ENCODE data around the gene BRD1.

Gene BRD1

GRCh38 chr22:49775191-49775866 is 52.3 kb downstream of the BRD1 start:
- Histone ChIP-seq H3K27ac (ENCODE audit: low read depth, low read length) (no peak overlapping the region), H3K36me3 (ENCODE audit: control insufficient read depth, low read length) (peaks cover 58% of the 10 kb centered on the region), H3F3A (ENCODE audit: control insufficient read depth, insufficient read depth) (peaks cover 4% of the 10 kb centered on the region; the same call in 1 of the 2 replicates), H4K20me1 (ENCODE audit: control insufficient read depth, insufficient read depth, low read depth, low read length) (peaks cover 6% of the 10 kb centered on the region; the same call in 1 of the 2 replicates), H3K4me3 (ENCODE audit: low read length) (no peak overlapping the region), H3K27me3 (ENCODE audit: control insufficient read depth, low read length) (no peaks in the 10 kb centered on the region), H3K4me2 (ENCODE audit: low read length) (no peak overlapping the region), H3K9me3 (ENCODE audit: control insufficient read depth, insufficient read depth, low read length) (no peaks in the 10 kb centered on the region), H3K9me2 (replicated peaks; ENCODE audit: control insufficient read depth, low read length) (no peaks in the 10 kb centered on the region), H3K4me1 (ENCODE audit: control insufficient read depth, low read length) (no peaks in the 10 kb centered on the region), H3K79me2 (ENCODE audit: control insufficient read depth, low read length) (peaks cover 22% of the 10 kb centered on the region)
- TF ChIP-seq CTCF (IDR thresholded peaks at IDR 0.05; ENCODE audit: low read depth, low read length, poor library complexity, severe bottlenecking) (no peak), EZH2phosphoT487 (IDR thresholded peaks at IDR 0.05; ENCODE audit: borderline replicate concordance, low read length) (no peak)

- peaks cover 58% of the 10 kb centered on the region for H3K36me3 ChIP-seq (ENCODE audit: control insufficient read depth, low read length)
- H3K4me1 ChIP-seq (ENCODE audit: control insufficient read depth, low read length), result no peaks in the 10 kb centered on the region
- no peaks in the 10 kb centered on the region for H3K9me2 ChIP-seq (replicated peaks; ENCODE audit: control insufficient read depth, low read length)
- no peaks in the 10 kb centered on the region for H3K9me3 ChIP-seq (ENCODE audit: control insufficient read depth, insufficient read depth, low read length)
- H3K79me2 ChIP-seq (ENCODE audit: control insufficient read depth, low read length), result peaks cover 15% of the 10 kb centered on the region
- TF ChIP-seq CTCF (IDR thresholded peaks at IDR 0.05; ENCODE audit: low read depth, low read length, poor library complexity, severe bottlenecking), result no peak
- TF ChIP-seq EZH2phosphoT487 (IDR thresholded peaks at IDR 0.05; ENCODE audit: borderline replicate concordance, low read length), result no peak
- no peak overlapping the region for H3K27ac ChIP-seq (ENCODE audit: low read depth, low read length)
- peaks cover 4% of the 10 kb centered on the region; the same call in 1 of the 2 replicates for H3F3A ChIP-seq (ENCODE audit: control insufficient read depth, insufficient read depth)
- no peaks in the 10 kb centered on the region for H3K27me3 ChIP-seq (ENCODE audit: control insufficient read depth, low read length)
- no peak overlapping the region for H3K4me2 ChIP-seq (ENCODE audit: low read length)
- no peak overlapping the region for H3K4me3 ChIP-seq (ENCODE audit: low read length)
- peaks cover 3% of the 10 kb centered on the region; the same call in 1 of the 2 replicates for H4K20me1 ChIP-seq (ENCODE audit: control insufficient read depth, insufficient read depth, low read depth, low read length)
These were observed 53.0 kb downstream of the BRD1 start for GRCh38 chr22:49774499-49775151.

GRCh38 chr22:49774046-49774445 is 53.6 kb downstream of the BRD1 start:
- Histone ChIP-seq H3K79me2 (ENCODE audit: control insufficient read depth, low read length) (peaks cover 10% of the 10 kb centered on the region), H3F3A (ENCODE audit: control insufficient read depth, insufficient read depth) (peaks cover 4% of the 10 kb centered on the region; the same call in 1 of the 2 replicates), H3K4me2 (ENCODE audit: low read length) (no peak overlapping the region), H3K9me3 (ENCODE audit: control insufficient read depth, insufficient read depth, low read length) (no peaks in the 10 kb centered on the region), H3K27ac (ENCODE audit: low read depth, low read length) (no peak overlapping the region), H3K4me1 (ENCODE audit: control insufficient read depth, low read length) (no peaks in the 10 kb centered on the region), H3K27me3 (ENCODE audit: control insufficient read depth, low read length) (no peaks in the 10 kb centered on the region), H4K20me1 (ENCODE audit: control insufficient read depth, insufficient read depth, low read depth, low read length) (no peaks in the 10 kb centered on the region; the same call in 1 of the 2 replicates), H3K36me3 (ENCODE audit: control insufficient read depth, low read length) (peaks cover 55% of the 10 kb centered on the region), H3K9me2 (replicated peaks; ENCODE audit: control insufficient read depth, low read length) (no peaks in the 10 kb centered on the region), H3K4me3 (ENCODE audit: low read length) (no peak overlapping the region)
- TF ChIP-seq CTCF (IDR thresholded peaks at IDR 0.05; ENCODE audit: low read depth, low read length, poor library complexity, severe bottlenecking), result no peak
- no peak for TF ChIP-seq EZH2phosphoT487 (IDR thresholded peaks at IDR 0.05; ENCODE audit: borderline replicate concordance, low read length)

Data from DOHH2 (cell line).